ENCODE data around the gene GRAMD1A.
"Not testable (repeated sequence)": the region's sequence is repeated elsewhere in the genome, so short reads cannot be mapped to it uniquely, and the experiment has no call there.

GRAMD1A gene

GRCh38 chr19:34999498-35000337 is at the start of gene GRAMD1A:
Gene GRAMD1A (plus strand): TSS chr19:35000323. CDS start chr19:35000479, 156 bp downstream.
- peak; percentile 54 to 69 for DNase-seq (ENCODE audit: low read depth in 2 of 2)

GRCh38 chr19:34953092-34953491 is 47.0 kb upstream of the GRAMD1A start:
- no peak for DNase-seq (ENCODE audit: low read depth in 2 of 2)

GRCh38 chr19:34957830-34958751 is 42.0 kb upstream of the GRAMD1A start:
- no peak for DNase-seq (ENCODE audit: low read depth in 2 of 2)

- DNase-seq (ENCODE audit: low read depth in 2 of 2): no peak
Measured at GRCh38 chr19:34959021-34959420, 41.1 kb upstream of the GRAMD1A start.

- no peak for DNase-seq (ENCODE audit: low read depth in 2 of 2)
Measured at GRCh38 chr19:34960103-34960805, 39.9 kb upstream of the GRAMD1A start.

- no peak for DNase-seq (ENCODE audit: low read depth in 2 of 2)
Measured at GRCh38 chr19:34960940-34961679, 39.0 kb upstream of the GRAMD1A start.

GRCh38 chr19:34961775-34962686 is 38.1 kb upstream of the GRAMD1A start:
- DNase-seq (ENCODE audit: low read depth in 2 of 2): no peak

GRCh38 chr19:34962687-34963572 is 37.2 kb upstream of the GRAMD1A start:
- DNase-seq (ENCODE audit: low read depth in 2 of 2): no peak

GRCh38 chr19:34963573-34964406 is 36.3 kb upstream of the GRAMD1A start, which contains the start of gene ZNF792:
Gene ZNF792 (minus strand): TSS chr19:34964229. CDS start chr19:34963662, 567 bp downstream.
- DNase-seq (ENCODE audit: low read depth in 2 of 2): peak; percentile 17 to 44

- DNase-seq (ENCODE audit: low read depth in 2 of 2): no peak
Measured at GRCh38 chr19:34964598-34964997, 35.5 kb upstream of the GRAMD1A start.

- not testable (repeated sequence) for DNase-seq (ENCODE audit: low read depth in 2 of 2)
Measured at GRCh38 chr19:34965505-34965904, 34.6 kb upstream of the GRAMD1A start.

- DNase-seq (ENCODE audit: low read depth in 2 of 2): no peak
Measured at GRCh38 chr19:34967551-34967950, 32.6 kb upstream of the GRAMD1A start.

GRCh38 chr19:34969721-34970120 is 30.4 kb upstream of the GRAMD1A start:
- no peak for DNase-seq (ENCODE audit: low read depth in 2 of 2)

- DNase-seq (ENCODE audit: low read depth in 2 of 2): not testable (repeated sequence)
Measured at GRCh38 chr19:34970185-34970780, 29.8 kb upstream of the GRAMD1A start.

- no peak for DNase-seq (ENCODE audit: low read depth in 2 of 2)
Measured at GRCh38 chr19:34972163-34972705, 27.9 kb upstream of the GRAMD1A start.

- no peak for DNase-seq (ENCODE audit: low read depth in 2 of 2)
Measured at GRCh38 chr19:34974646-34975045, 25.5 kb upstream of the GRAMD1A start.

- no peak for DNase-seq (ENCODE audit: low read depth in 2 of 2)
Measured at GRCh38 chr19:34975056-34975455, 25.1 kb upstream of the GRAMD1A start.

All from stimulated activated CD4-positive, alpha-beta T cell treated with anti-CD3 and anti-CD28 coated beads, Interleukin-15, amount 100 ng/mL, for 48 hours (primary cell).